GM19452 (cell line): ENCODE data around the gene LUC7L3.

Experiments used
- ATAC-seq: cut with Tn5 transposase; IDR thresholded peaks from one replicate; pipeline ENCODE4 v1.9.1; 2021; ENCODE audit not compliant: unreplicated experiment

LUC7L3 gene

DNA sequence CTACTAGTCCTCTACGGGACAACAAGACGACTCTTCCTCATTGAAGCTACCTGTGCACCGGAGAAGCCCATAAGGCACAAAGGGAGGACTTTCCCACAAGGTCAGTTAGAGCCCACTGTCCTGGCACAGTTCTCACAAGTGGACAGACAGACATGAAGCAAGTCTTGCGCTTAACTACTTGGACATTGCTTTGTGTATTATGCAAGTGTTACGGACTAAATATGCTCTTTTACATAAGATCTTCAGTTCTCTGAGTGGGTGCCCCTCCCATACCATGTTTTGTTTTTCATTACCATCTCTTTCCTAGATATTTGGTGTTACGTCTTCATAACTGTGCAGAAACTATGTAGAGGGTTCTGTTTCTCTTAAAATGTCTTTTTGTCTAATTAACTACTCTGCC lies 29.8 kb downstream of the LUC7L3 start:
- no peak for ATAC-seq

DNA sequence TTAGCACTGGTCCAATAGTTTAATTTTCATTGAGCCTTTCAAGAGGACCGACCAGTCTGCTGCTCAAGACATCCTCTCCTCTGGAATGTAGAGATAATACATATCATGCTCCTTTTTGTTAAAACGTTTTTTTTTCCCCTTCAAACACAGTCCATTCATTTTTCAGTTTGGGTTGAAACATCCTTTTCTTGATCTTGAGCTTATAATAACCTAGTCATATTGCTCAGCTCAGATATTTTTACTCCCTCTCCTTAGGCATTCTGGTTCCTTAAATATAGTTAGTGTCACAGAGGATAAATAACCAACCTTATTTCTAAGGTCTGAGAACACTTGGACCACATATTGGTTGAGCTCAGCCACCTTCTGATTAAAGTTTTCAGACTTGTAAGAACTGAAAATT lies 35.1 kb downstream of the LUC7L3 start:
- ATAC-seq = no peak

DNA sequence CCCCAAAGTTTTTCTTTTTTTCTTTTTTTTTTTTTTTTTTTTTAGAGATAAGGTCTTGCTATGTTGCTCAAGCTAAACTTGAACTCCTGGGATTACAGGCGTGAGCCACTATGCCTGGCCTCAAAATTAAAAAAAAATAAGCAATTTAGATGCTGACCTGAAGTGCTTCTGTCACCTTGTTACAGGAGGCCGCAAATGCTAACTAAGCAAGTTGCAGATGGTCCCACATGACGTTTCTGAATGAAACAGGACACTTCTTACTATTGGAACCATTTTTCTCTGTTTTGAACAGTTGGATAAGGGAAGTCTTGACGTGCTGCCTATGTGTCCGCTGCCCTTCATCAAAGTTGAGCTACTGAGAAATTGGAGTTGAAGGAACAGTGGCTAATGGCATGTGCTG lies 39.1 kb downstream of the LUC7L3 start:
- no peak for ATAC-seq

DNA sequence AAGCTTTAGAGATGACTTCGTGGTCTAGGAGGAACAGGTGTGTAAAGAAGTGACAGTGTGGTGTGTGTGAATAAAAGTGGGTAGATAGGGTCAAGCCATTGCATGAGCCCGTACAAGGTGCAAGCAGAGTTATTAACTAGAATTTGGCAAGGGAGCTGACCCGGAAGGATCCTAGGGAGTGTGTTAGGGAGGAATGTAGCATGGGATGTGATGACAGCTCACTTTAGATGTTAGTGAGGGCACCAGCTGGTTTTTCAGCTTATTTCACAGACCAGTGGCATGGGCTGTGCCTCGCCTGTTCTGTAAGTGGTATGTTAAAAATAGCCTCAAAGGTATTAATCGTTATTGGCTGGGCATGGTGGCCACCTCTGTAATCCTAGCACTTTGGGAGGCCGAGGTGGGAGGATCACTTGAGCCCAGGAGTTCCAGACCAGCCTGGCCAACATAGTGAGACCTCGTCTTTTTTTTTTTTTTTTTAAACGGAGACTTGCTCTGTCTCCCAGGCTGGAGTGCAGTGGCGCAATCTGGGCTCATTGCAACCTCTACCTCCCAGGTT lies 39.7 kb downstream of the LUC7L3 start:
- no peak for ATAC-seq

DNA sequence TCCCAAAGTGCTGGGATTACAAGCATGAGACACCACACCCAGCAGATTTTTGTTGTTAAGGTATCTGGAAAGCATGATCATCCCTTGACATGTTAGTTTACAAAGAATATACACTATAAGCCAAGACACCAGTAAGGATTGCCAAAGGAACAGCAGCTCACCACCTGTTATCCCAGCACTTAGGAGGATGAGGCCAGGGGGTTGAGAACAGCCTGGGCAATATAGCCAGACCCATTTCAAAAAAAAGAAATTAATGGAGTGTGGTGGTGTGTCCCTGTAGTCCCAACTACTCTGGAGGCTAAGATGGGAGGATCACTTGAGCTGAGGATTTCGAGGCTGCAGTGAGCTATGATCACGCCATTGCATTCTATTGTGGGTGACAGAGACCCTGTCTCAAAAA lies 42.8 kb downstream of the LUC7L3 start:
- no peak for ATAC-seq

DNA sequence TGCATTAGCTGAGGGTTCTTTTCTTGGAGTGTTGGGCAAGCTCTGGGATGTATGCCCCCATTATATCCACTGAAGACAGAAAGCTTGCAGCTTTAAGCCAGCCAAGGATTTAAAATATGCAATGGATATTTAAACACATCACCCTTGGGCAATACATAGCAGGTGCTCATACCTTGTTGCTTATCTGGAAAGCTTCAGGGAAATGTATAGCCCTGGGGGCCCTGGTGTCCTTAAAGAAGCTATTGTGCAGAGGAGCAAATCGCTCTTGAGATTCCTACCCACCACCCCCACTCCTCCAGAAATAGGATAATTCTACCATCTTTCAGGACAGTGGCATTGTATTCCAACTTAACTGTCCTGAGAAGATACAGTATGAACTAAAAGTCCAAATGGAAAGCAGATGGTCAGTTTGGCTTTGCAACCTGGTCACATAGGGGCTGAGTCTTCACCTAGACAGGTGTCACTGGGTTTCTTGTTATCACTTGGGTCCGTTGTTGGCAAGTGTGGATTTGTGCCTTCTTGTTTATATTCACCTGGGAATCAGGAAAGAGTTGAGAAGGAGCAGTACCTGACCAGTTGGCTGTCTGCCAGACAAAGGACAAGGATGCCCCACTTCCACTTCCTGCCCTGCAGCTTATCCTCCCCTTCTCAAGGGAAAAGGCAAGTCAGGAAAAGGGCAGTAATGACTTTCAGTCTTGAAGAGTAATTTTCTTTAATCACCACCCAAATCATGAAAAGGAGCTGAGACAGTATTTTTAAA lies 44.5 kb downstream of the LUC7L3 start:
- ATAC-seq = no peak

DNA sequence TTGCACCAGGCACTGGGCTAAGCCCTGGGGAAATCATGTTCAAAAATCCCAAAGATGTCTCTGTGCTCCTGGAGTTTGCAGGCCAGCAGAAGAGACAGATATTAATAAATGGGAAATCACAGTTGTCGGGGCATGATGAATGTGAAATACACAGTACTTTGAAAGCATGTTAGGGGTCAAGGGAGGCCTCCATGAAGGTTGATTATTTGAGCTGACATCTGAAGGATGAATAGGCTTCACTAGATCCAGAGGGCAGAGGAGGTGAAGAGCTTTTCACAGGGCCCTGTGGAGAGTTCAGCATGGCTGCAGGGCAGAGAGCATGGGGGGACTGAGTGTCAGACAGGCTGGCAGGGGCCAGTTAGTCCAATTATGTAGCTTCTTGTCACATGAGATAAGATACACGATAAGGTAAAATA lies 45.3 kb downstream of the LUC7L3 start:
- ATAC-seq = no peak

DNA sequence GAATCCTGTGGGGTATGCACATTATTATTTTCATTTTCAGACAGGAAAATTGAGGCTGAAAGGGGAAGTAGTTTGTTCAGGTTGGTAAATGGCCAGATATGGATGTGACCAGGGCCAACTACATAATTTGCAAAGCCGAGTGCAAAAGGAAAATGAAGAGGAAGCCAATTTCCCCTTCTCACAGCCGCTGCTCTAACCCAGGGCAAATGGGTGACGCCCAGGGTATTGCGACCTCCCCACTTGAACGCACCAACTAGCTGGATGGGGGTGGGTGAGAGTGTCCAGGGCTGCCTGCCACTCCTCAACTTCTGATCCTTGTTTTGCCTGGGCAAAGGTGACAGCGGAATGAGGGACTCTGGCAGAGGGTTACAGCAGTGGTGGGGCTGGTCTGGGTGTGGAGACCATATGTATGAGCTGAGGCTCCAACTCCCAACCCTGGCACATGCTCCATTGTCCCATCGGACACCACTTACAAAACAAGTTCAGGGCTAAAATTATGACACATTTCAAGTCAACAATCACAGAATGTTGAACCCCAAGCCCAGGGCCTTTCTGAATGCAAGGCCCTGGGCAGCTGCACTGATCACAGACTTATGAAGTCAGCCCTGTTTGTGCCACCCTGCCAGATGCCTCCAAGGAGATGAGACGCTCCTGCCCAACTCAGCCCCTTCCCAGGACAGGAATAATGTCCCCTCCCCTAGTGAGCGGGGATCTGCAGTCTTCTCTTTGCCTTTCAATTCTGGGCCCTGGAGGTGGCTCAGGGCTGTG lies 46.2 kb downstream of the LUC7L3 start:
- ATAC-seq = peak; percentile 69

DNA sequence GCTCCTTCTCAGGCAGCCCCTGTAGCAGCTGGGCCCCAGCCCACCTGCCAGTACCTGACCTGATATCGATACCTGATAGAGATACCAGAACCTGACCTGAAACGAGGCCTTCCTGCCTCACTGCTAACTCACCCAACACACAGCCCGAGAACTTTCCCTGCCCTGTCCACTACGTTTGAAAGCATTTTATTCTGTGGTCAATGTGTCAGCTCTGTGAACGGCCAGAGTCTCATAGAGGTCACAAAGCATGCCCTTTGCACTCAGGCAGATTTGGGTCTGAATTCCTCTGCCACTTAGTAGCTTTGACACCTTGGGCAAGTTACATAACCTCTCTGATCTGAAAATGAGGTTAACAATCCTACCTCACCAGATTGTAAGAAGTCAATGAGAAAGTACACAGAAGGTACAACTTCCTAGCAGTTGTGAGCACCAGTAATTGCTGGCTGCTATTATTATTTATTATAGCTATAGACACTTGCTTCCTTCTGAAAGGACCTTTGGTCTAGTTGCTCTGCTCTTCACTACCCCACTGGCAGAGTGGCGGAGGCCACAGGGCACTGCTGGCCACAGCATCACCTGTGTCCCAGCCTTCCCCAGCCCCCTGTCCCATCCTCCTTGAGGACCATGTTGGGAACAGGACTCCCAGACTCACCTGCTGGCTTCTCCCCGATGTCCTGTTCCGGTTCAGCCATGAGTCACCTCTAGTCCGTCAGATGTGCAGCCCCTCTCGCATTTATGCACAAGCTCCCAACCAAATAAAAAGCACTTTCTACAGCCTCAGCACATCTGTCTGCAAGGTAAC lies 47.0 kb downstream of the LUC7L3 start:
- no peak for ATAC-seq

DNA sequence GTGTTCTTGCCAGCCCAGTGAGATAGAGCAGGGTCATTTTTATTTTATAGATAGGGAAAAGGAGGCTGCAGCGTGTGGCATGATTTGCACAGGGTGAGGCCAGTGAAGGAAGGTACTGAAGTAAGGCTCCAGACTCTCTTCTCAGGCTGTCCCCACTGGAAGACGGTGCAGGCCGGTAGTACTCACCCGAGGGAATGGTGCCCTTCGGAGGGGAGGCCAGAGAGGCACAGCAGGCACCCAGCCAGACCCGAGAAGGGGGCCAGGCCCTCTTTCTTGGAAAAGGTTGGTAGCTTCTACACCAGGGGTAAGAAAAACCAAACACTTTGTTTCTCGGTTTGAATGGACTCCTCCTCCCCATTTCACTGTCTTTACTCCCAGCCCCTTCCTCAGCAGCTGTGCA lies 47.6 kb downstream of the LUC7L3 start:
- no peak for ATAC-seq

DNA sequence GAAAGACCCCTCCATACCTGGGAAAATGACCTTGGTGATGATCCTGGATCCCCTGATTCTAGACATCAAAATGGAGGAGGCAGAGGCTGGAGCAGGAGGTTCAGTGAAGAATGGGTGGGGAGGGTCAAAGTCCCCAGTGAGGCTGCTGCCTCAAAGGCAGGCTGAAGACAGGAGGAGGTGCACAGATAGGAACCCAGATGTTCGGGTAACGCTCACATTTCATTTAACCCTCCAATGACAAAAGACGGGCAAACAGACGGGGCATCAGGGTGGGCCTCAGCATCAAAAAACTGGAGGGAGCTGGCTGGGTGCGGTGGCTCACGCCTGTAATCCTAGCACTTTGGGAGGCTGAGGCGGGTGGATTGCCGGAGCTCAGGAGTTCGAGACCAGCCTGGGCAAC lies 48.0 kb downstream of the LUC7L3 start, which contains the start of gene ANKRD40CL:
ANKRD40CL (minus strand) TSS at position 73 of the 400 bp plus-strand sequence. CDS start 605 bp downstream, outside the sequence.
- no peak for ATAC-seq

DNA sequence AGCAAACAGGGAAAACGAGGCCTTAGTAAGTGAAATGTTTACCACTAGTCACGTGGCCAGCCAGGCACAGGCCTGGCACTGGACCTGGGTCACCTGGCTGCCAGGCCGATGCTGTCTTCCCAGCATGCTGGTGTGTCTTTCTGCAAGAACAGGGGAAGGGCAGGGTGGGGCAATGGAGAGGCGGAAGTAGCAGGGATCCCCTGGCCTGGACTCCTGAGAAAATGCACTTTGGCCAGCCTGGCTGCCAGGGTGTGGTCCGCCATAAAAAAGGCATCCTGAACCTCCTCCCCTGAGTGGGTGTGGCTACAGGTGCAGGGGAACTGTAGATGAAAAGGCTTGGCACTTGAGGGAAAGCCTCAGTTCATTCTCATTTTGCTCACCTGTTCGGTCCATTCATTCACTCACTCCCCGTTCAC lies 49.0 kb downstream of the LUC7L3 start:
- no peak for ATAC-seq

DNA sequence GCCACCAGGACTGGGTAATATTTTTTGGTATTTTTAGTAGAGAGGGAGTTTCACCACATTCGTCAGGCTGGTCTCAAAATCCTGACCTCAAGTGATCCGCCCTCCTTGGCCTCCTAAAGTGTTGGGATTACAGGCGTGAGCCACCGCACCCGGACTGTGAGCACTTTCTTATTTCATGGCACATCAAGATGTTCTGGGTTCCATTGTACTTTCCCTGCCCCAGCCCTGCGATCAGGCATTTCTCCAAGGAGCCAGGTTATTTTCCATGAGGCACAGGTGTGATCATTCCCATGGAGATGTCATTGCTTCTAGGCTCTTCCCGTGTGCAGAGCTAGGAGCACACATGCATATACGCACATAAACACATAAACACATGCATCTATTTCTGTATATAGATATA lies 50.5 kb downstream of the LUC7L3 start:
- ATAC-seq = no peak

DNA sequence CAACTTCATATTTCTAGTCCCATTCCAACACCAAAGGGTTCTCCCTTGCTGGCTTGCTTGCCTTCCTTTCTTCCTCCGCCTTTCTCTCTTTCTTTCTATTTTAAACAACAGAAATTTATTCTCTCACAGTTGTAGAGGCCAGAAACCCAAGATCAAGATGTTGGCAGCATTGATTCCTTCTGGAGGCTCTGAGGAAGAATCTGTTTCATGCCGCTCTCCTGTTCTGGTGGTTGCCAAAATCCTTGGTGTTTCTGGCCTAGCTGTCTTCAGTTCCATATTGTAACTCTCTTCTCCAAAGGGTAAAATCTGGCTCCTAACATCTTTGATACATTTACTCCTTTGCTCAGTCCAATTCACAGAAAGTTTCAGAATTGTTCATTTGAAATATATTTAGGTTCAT lies 50.9 kb downstream of the LUC7L3 start:
- no peak for ATAC-seq

DNA sequence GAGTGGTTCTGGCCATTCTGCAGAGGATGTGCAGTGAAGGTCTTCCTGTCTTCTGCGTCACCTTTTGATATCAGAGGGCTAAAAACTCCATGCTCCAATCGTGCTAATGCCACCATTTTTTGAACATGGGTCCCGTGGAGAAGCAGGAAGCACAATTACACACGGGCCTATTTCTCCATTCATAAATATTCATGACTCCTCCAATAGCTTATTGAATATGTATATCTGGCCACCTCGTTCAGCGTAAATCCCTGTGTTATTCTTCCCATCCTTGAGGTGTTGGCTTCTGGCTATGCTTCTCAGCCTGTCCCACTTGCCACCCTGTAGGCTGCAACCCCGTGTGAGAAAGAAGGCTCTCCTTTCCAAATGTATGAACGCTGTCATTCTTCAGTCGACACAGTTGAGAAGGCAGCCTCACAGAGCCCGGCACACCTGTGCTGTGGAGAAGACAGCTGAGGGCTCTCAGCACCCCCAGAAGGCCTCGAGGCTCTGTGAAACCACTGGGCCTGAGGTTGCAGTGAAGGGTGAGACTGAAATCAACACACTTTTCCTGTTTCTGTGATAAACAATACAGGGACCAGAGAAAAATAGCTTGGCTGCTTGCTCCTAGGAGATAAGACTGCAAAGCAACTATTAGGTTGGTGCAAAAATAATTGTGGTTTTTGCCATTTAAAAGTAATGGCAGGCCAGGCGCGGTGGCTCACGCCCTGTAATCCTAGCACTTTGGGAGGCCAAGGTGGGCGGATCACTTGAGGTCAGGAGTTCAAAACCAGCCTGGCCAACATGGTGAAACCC lies 52.8 kb downstream of the LUC7L3 start:
- peak; percentile 99 for ATAC-seq

DNA sequence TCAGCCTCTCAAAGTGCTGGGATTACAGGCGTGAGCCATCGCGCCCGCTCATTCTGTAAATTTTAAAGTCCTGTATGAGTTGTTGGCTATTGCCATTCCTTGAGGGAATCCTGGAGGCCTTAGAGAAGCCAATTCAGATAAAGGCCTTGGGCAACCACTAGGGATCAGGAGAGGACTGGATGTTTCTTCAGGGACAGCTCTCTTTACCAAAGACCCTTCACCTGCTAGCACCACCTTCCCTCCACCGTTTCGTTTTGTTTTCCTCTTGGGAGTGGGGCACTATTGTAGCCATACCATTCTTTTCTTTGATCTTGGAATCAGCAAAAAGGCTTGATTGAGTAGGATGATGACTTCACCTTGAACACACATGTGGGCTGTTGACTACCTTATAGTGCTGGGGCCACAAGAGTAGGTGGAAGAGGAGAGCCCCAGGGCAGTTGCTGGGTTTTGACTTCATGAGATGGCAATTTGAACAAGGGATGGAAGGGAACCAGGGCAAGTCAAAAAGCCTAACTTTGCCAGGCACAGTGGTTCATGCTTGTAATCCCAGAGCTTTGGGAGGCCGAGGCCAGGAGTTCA lies 54.9 kb downstream of the LUC7L3 start:
- ATAC-seq = no peak

DNA sequence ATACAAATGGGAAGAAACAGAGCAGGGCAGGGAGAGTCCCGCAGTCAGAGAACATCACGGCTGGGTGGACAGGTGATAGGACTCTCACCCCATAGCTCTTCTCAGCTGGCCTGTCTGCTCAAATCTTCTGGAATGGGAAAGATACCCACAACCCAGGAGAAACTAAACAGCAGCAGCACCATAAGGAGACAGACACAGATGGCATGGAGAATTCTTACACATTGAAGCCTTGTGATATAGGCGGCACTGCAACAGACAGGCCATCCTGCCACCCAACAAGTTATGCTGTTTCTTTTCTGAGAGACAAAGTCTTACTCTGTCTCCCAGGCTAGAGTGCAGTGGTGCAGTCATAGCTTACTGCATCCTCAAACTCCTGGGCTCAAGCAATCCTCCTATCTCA lies 56.5 kb downstream of the LUC7L3 start:
- no peak for ATAC-seq

DNA sequence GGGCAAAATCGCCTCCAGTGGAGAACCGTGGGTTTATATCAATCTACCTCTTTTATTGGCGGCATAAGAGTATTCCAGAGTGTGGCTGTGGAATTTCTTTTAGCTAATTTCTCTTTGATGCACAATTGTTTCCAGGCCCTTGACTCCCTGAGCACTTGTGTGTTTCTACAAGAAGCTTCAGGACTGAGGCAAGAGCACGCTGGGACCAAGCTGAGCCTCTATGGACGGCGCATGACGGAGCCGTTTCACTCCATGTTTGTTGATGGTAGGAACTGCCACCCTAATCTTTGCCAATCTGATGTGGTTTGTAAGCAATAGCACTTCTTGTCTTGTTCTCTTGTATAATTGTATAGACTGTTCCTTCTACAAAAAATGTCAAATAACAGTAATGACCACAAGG lies 59.1 kb downstream of the LUC7L3 start:
- no peak for ATAC-seq

DNA sequence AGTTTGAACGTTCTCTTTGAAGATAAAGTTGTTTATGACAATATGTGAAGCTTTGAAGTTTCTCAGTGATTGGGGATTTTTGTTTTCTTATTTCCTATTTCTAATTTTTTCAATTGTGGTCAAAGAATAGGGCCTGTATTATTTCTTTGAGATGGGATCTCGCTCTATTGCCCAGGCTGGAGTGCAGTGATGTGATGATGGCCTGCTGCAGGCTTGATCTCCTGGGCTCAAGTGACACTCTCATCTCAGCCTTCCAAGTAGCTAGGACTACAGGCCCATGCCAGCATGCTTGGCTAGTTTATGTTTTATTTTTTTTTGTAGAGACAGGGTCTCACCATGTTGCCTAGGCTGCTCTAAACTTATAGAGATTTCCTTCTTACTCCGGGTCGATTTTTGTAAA lies 59.6 kb downstream of the LUC7L3 start:
- no peak for ATAC-seq

DNA sequence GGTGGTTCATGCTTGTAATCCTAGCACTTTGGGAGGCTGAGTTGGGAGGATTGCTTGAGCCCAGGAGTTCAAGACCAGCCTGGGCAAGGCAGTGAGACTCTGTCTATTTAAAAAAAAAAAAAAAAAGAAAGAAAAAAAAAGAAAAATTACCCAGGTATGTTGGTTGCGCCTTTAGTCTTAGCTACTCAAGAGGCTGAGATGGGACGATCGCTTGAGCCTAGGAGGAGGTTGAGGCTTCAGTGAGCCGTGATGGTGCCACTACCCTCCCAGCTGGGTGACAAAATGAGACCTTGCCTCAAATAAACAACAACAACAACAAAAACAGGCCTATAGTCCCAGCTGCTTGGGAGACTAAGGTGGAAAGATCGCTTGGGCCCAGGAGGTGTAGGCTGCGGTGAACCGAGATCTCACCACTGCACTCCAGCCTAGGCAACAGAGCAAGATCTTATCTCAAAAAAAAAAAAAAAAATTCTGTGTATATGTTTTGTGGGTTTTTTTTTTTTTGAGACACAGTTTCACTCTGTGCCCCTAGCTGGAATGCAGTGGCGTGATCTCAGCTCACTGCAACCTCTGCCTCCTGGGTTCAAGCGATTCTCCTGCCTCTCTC lies 60.4 kb downstream of the LUC7L3 start:
- ATAC-seq = no peak
